Ishikawa (cell line): Measurements from ENCODE around the gene RASSF4.

ENCODE experiments used
- CEBPB ChIP-seq: IDR thresholded peaks from 2 replicates; pipeline ENCODE4 v1.6.1; 2012
- CREB1 ChIP-seq: IDR thresholded peaks from 2 replicates; pipeline ENCODE4 v1.6.1; 2012; ENCODE audit warnings: low read depth
- EGR1 ChIP-seq: IDR thresholded peaks from 2 replicates; pipeline ENCODE4 v1.6.1; 2012
- EP300 ChIP-seq: IDR thresholded peaks from 2 replicates; pipeline ENCODE4 v1.6.1; 2012; ENCODE audit warnings: borderline replicate concordance
- FOXM1 ChIP-seq: IDR thresholded peaks from 2 replicates; pipeline ENCODE4 v1.6.1; 2012; ENCODE audit warnings: low read depth, borderline replicate concordance
- MAX ChIP-seq: IDR thresholded peaks from 2 replicates; pipeline ENCODE4 v1.6.1; 2012
- NFIC ChIP-seq: IDR thresholded peaks from 2 replicates; pipeline ENCODE4 v1.6.1; 2012
- RAD21 ChIP-seq: IDR thresholded peaks from 2 replicates; pipeline ENCODE4 v1.6.1; 2012; ENCODE audit warnings: low read depth
- REST ChIP-seq: IDR thresholded peaks from 2 replicates; pipeline ENCODE4 v1.6.1; 2012; ENCODE audit warnings: low read depth, mild to moderate bottlenecking
- TAF1 ChIP-seq: IDR thresholded peaks from 2 replicates; pipeline ENCODE4 v1.6.1; 2012; ENCODE audit warnings: low read depth, mild to moderate bottlenecking
- TCF12 ChIP-seq: IDR thresholded peaks from 2 replicates; pipeline ENCODE4 v1.6.1; 2012; ENCODE audit warnings: low read depth
- TEAD4 ChIP-seq: IDR thresholded peaks from 2 replicates; pipeline ENCODE4 v1.6.1; 2012
- YY1 ChIP-seq: IDR thresholded peaks from 2 replicates; pipeline ENCODE4 v1.6.1; 2012; ENCODE audit warnings: low read depth
- ZBTB7A ChIP-seq: IDR thresholded peaks from 2 replicates; pipeline ENCODE4 v1.6.1; 2012; ENCODE audit warnings: low read depth

- TF ChIP-seq EGR1, result no peak
- no peak for TF ChIP-seq CREB1
- TF ChIP-seq RAD21, result no peak
- TF ChIP-seq YY1, result no peak
- no peak for TF ChIP-seq EP300
- no peak for TF ChIP-seq FOXM1
- no peak for TF ChIP-seq CEBPB
- TF ChIP-seq REST, result no peak
- TF ChIP-seq ZBTB7A, result no peak
- TF ChIP-seq MAX, result no peak
- TF ChIP-seq TEAD4, result no peak
- TF ChIP-seq TAF1, result no peak
- TF ChIP-seq TCF12, result no peak
- TF ChIP-seq NFIC, result no peak
These were observed 7.4 kb downstream of the RASSF4 start for GRCh38 chr10:44966816-44967509.
